Endothelial cell (in vitro differentiated cells): Measurements from ENCODE around the gene POLR3GL. TPM values are rescaled to one million over a fixed set of nuclear protein-coding genes. Genes with fewer than 3 reads are reported as not detected.

ENCODE experiments used
- DNase-seq: peaks from one replicate; pipeline ENCODE4 v3.0.0; 2021; ENCODE audit warnings: low spot score
- H3K27ac Mint-ChIP-seq: one replicate; pipeline ENCODE4 v1.8.0; 2021; ENCODE audit warnings: mixed read lengths, inconsistent platforms; ENCODE audit not compliant: unreplicated experiment
- H3K27me3 Mint-ChIP-seq: one replicate; pipeline ENCODE4 v1.8.0; 2021; ENCODE audit warnings: mild to moderate bottlenecking, moderate library complexity, mixed read lengths, inconsistent platforms; ENCODE audit not compliant: unreplicated experiment
- H3K36me3 Mint-ChIP-seq: one replicate; pipeline ENCODE4 v1.8.0; 2021; ENCODE audit warnings: mild to moderate bottlenecking, low read depth, mixed read lengths, inconsistent platforms; ENCODE audit not compliant: unreplicated experiment
- H3K4me1 Mint-ChIP-seq: one replicate; pipeline ENCODE4 v1.8.0; 2021; ENCODE audit warnings: mild to moderate bottlenecking, mixed read lengths, inconsistent platforms; ENCODE audit not compliant: unreplicated experiment
- H3K4me3 Mint-ChIP-seq: one replicate; pipeline ENCODE4 v1.8.0; 2021; ENCODE audit warnings: mild to moderate bottlenecking, mixed read lengths, inconsistent platforms; ENCODE audit not compliant: unreplicated experiment
- H3K9me3 Mint-ChIP-seq: one replicate; pipeline ENCODE4 v1.8.0; 2021; ENCODE audit warnings: mixed read lengths, inconsistent platforms; ENCODE audit not compliant: unreplicated experiment
- CTCF ChIP-seq: fragments of 200-600 bp; sonication (generic); IDR thresholded peaks from one replicate; pipeline ENCODE4 v1.5.0; 2021; ENCODE audit warnings: antibody characterized with exemption; ENCODE audit not compliant: unreplicated experiment
- total RNA-seq: library from RNA; stranded (reverse); fragmentation: NEBNext Ultra II Directional; extraction: Animal tissue kit (Norgen Biotek cat#: 25700); gene quantifications from one replicate; pipeline ENCODE4 v1.2.1, GENCODE V29; 2021; ENCODE audit not compliant: unreplicated experiment

POLR3GL gene
- total RNA-seq, 1 donor from 2014 or later, result 12.4 TPM

- H3K4me3 Mint-ChIP-seq, result peak overlapping the region; percentile 26
These were observed 17.7 kb downstream of the POLR3GL start for GRCh38 chr1:145982010-145982723.

GRCh38 chr1:145983206-145983675 is 18.8 kb downstream of the POLR3GL start:
- TF ChIP-seq CTCF, result no peak
- no peak overlapping the region for H3K4me3 Mint-ChIP-seq
- no peaks in the 10 kb centered on the region for H3K9me3 Mint-ChIP-seq
- peaks cover 3% of the 10 kb centered on the region for H3K27me3 Mint-ChIP-seq
- H3K36me3 Mint-ChIP-seq, result no peaks in the 10 kb centered on the region
- peaks cover 27% of the 10 kb centered on the region for H3K4me1 Mint-ChIP-seq
- DNase-seq, result no peak
- H3K27ac Mint-ChIP-seq, result peak overlapping the region; percentile 50

More at GRCh38 chr1:145982010-145982723, 17.7 kb downstream of the POLR3GL start:
- no peaks in the 10 kb centered on the region for H3K36me3 Mint-ChIP-seq
- peaks cover 27% of the 10 kb centered on the region for H3K4me1 Mint-ChIP-seq
- DNase-seq, result no peak
- peak overlapping the region; percentile 81 for H3K27ac Mint-ChIP-seq
- no peaks in the 10 kb centered on the region for H3K9me3 Mint-ChIP-seq
- no peak for TF ChIP-seq CTCF
- peaks cover 4% of the 10 kb centered on the region for H3K27me3 Mint-ChIP-seq

GRCh38 chr1:145983960-145984830 is 19.7 kb downstream of the POLR3GL start:
- Mint-ChIP-seq H3K9me3 (no peaks in the 10 kb centered on the region), H3K27ac (peak overlapping the region; percentile 94), H3K4me3 (no peak overlapping the region), H3K36me3 (no peaks in the 10 kb centered on the region), H3K4me1 (peaks cover 27% of the 10 kb centered on the region), H3K27me3 (peaks cover 4% of the 10 kb centered on the region)
- TF ChIP-seq CTCF, result no peak
- no peak for DNase-seq

- Mint-ChIP-seq H3K4me3 (peak overlapping the region; percentile 56), H3K9me3 (no peaks in the 10 kb centered on the region), H3K4me1 (peaks cover 27% of the 10 kb centered on the region), H3K36me3 (no peaks in the 10 kb centered on the region), H3K27me3 (peaks cover 4% of the 10 kb centered on the region), H3K27ac (peak overlapping the region; percentile 94)
- TF ChIP-seq CTCF, result no peak
- no peak for DNase-seq
These were observed 20.6 kb downstream of the POLR3GL start for GRCh38 chr1:145985129-145985501.
